NCI-H510A treated with DMSO at 0.1 percent for 48 hours (cell line): Measurements from ENCODE around the gene ESRRA.

Source experiments
- DNase-seq: peaks from one replicate; lab custom pipeline; 2025; lab: John Stamatoyannopoulos, UW

Gene ESRRA

GRCh38 chr11:64305075-64305690 is at the start of gene ESRRA:
TSS of gene ESRRA (plus strand) at chr11:64305524. CDS start at chr11:64307180, 1,656 bp downstream.
- peak; percentile 99 for DNase-seq

GRCh38 chr11:64256300-64256699 is 49.0 kb upstream of the ESRRA start:
- no peak for DNase-seq

- no peak for DNase-seq
Measured at GRCh38 chr11:64258356-64258755, 47.0 kb upstream of the ESRRA start.

GRCh38 chr11:64258946-64259532 is 46.3 kb upstream of the ESRRA start:
- no peak for DNase-seq

- DNase-seq = no peak
Measured at GRCh38 chr11:64259533-64260067, 45.7 kb upstream of the ESRRA start.

GRCh38 chr11:64260147-64260708 is 45.1 kb upstream of the ESRRA start:
- no peak for DNase-seq

GRCh38 chr11:64261556-64262080 is 43.7 kb upstream of the ESRRA start:
- no peak for DNase-seq

GRCh38 chr11:64262271-64263002 is 42.9 kb upstream of the ESRRA start:
- no peak for DNase-seq

- DNase-seq = no peak
Measured at GRCh38 chr11:64263021-64263946, 42.0 kb upstream of the ESRRA start.

- no peak for DNase-seq
Measured at GRCh38 chr11:64263947-64264317, 41.4 kb upstream of the ESRRA start.

GRCh38 chr11:64264371-64264852 is 40.9 kb upstream of the ESRRA start:
- DNase-seq = no peak

GRCh38 chr11:64265176-64266160 is 39.9 kb upstream of the ESRRA start:
- DNase-seq = no peak

- DNase-seq = no peak
Measured at GRCh38 chr11:64266339-64266738, 39.0 kb upstream of the ESRRA start.

- DNase-seq = no peak
Measured at GRCh38 chr11:64267207-64267945, 37.9 kb upstream of the ESRRA start.

GRCh38 chr11:64268025-64268892 is 37.1 kb upstream of the ESRRA start:
- DNase-seq = no peak

GRCh38 chr11:64268893-64269539 is 36.3 kb upstream of the ESRRA start:
- DNase-seq = peak; percentile 41

- peak; percentile 98 for DNase-seq
Measured at GRCh38 chr11:64269540-64270220, 35.6 kb upstream of the ESRRA start.
